Sigmoid colon (tissue), 7 donors: ENCODE results near the gene CSF2RB. TPM values are rescaled to one million over a fixed set of nuclear protein-coding genes. Genes with fewer than 3 reads are reported as not detected.

ENCODE experiments used
- DNase-seq: peaks from one replicate; pipeline ENCODE4 v3.0.0-alpha.2; 2019
- H3K27ac ChIP-seq, 4 donors: fragments of 200-600 bp; sonication (generic); one replicate each; pipeline ENCODE4 v1.5.1; 2016 to 2019; ENCODE audit warnings: mild to moderate bottlenecking in 1 of 4
- H3K27me3 ChIP-seq, 3 donors: fragments of 200-600 bp; sonication (generic); one replicate each; pipeline ENCODE4 v1.5.1; 2019; ENCODE audit warnings: mild to moderate bottlenecking in 1 of 3
- H3K36me3 ChIP-seq, 4 donors: fragments of 200-600 bp; sonication (generic); one replicate each; pipeline ENCODE4 v1.5.1; 2016 to 2019
- H3K4me1 ChIP-seq, 4 donors: fragments of 200-600 bp; sonication (generic); one replicate each; pipeline ENCODE4 v1.5.1; 2017 to 2019
- H3K4me3 ChIP-seq, 4 donors: fragments of 200-600 bp; sonication (generic); one replicate each; pipeline ENCODE4 v1.5.1; 2017 to 2019; ENCODE audit warnings: mild to moderate bottlenecking in 2 of 4, moderate library complexity in 1 of 4
- H3K9me3 ChIP-seq, 4 donors: fragments of 200-600 bp in 3 of 4; sonication (generic) in 3 of 4; one replicate each; pipeline versions ENCODE4 v1.5.1 to v1.6.1; 2013 to 2019
- EP300 ChIP-seq, 4 donors: sonication (generic); formaldehyde crosslinking; IDR thresholded peaks; one replicate each; pipeline ENCODE4 v1.6.1; 2017; ENCODE audit warnings: antibody characterized with exemption in 4 of 4
- POLR2A ChIP-seq, 2 donors: fragments of 450-650 bp; IDR thresholded peaks; one replicate each; pipeline ENCODE4 v1.6.1; 2016; ENCODE audit warnings: antibody characterized with exemption in 2 of 2, mild to moderate bottlenecking in 2 of 2, moderate library complexity in 2 of 2
- POLR2AphosphoS5 ChIP-seq, 4 donors: sonication (generic); formaldehyde crosslinking; IDR thresholded peaks; one replicate each; pipeline ENCODE4 v1.6.1; 2017; ENCODE audit warnings: antibody characterized with exemption in 4 of 4
- WGBS, 2 donors: extraction: QIAGEN DNeasy Blood & Tissue Kit; methylation state at CpG; one replicate each; pipeline ENCODE4 v1.1.7; 2013; 5-methylcytosine and 5-hydroxymethylcytosine counted together
- intact Hi-C: fragments of 100-400 bp; cut with DNase I; formaldehyde crosslinking; loops from one replicate; pipeline ENCODE4 v1.15.1; 2023
- polyA plus RNA-seq, 3 donors: library from polyadenylated mRNA; stranded (reverse); fragments of 200-250 nt; gene quantifications; one replicate each; pipeline ENCODE4 v1.2.3, GENCODE V29; 2013
- total RNA-seq, 4 donors: library from RNA; depleted of rRNA; stranded (reverse); fragments of >200 nt; gene quantifications; one replicate each; pipeline ENCODE4 v1.1.0, GENCODE V29; 2016
- TF ChIP-seq, protein P1 (sequence below), 4 experiments: fragments of 450-650 bp in 3 of 4; fragments of 200-600 bp in 1 of 4; IDR thresholded peaks; one replicate each; pipeline ENCODE4 v1.5.1; 2016 to 2019; ENCODE audit warnings: antibody characterized with exemption in 4 of 4, mild to moderate bottlenecking in 3 of 4, moderate library complexity in 2 of 4
- donor health status: healthy with polysubstance abuse.
- donor health status: Bipolar disorder and iron deficiency.
- donor health status: healthy.

CSF2RB gene
- total and polyA plus RNA-seq, 7 donors, result 0.60 to 11.4 (median 3.7) TPM

DNA sequence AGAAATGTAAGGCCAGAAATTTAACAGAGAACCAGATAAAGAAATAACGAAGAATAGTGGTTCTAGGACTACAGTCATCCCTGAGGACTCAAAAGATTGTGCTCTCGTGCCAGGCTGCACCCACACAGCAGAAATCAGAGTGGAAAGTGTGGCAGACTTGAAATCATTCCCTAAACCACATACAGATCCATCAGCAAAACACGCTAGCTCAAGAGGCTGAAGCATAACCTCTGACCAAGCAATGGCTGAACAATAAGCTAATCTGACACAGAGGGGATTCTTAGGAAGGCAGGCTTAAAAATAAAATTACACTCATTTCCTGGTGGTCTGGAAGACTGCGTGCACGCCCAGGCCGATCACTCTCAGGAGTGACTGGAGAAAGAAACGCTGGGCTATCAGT, 33.7 kb upstream of the CSF2RB start:
- Histone ChIP-seq H3K9me3 (peaks cover 0 to 8% (median 0%) of the 10 kb centered on the region in 4 donors), H3K36me3 (no peaks in the 10 kb centered on the region), H3K4me1 (no peaks in the 10 kb centered on the region), H3K27ac (no peak overlapping the region), H3K4me3 (no peak overlapping the region), H3K27me3 (peaks cover 0 to 7% (median 0%) of the 10 kb centered on the region in 3 donors)
- TF ChIP-seq EP300 (IDR thresholded peaks at IDR 0.05) (no peak), POLR2AphosphoS5 (IDR thresholded peaks at IDR 0.05) (no peak), POLR2A (IDR thresholded peaks at IDR 0.05) (no peak)
- TF ChIP-seq, protein P1, sequence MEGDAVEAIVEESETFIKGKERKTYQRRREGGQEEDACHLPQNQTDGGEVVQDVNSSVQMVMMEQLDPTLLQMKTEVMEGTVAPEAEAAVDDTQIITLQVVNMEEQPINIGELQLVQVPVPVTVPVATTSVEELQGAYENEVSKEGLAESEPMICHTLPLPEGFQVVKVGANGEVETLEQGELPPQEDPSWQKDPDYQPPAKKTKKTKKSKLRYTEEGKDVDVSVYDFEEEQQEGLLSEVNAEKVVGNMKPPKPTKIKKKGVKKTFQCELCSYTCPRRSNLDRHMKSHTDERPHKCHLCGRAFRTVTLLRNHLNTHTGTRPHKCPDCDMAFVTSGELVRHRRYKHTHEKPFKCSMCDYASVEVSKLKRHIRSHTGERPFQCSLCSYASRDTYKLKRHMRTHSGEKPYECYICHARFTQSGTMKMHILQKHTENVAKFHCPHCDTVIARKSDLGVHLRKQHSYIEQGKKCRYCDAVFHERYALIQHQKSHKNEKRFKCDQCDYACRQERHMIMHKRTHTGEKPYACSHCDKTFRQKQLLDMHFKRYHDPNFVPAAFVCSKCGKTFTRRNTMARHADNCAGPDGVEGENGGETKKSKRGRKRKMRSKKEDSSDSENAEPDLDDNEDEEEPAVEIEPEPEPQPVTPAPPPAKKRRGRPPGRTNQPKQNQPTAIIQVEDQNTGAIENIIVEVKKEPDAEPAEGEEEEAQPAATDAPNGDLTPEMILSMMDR (IDR thresholded peaks at IDR 0.05), result no peak
- intact Hi-C loops, result no loop called here
- WGBS, 2 donors, result 79 to 90% methylated on average over 7 of the region's 7 CpGs
- no peak for DNase-seq

DNA sequence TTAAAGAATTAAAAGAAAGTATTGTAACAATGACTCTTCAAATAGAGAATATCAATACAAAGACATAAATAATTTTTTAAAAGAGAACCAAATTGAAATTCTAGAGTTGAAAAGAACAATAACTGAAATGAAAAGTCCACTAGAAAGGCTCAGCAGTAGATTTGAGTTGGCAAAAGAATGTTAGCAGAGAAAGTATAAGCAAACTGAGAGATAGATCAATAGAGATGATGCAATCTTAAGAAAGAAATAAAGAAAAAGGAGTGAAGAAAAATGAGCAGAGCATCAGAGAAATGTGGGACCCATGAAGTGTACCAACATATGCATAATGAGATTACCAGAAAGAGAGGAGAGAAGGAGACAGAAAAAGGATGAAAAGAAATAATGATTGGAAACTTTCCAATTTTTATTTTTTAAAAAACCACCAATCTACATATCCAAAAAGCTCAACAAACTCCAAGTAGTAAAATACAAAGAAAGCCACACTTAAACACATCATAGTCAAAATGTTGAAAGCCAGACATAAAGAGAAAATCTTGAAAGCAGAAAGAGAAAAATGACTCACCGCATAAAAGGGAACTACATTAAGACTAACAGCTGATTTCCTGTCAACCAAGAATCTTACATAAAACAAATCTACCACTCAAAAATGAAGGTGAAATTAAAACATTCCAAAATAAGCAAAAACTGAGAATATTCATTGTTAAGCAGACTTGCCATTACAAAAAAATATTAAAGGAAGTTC, 31.8 kb upstream of the CSF2RB start:
- no peak for DNase-seq
- no peaks in the 10 kb centered on the region for H3K36me3 ChIP-seq
- H3K9me3 ChIP-seq, result peaks cover 0 to 8% (median 0%) of the 10 kb centered on the region in 4 donors
- TF ChIP-seq POLR2AphosphoS5 (IDR thresholded peaks at IDR 0.05), result no peak
- no peak for TF ChIP-seq EP300 (IDR thresholded peaks at IDR 0.05)
- TF ChIP-seq, protein P1 (IDR thresholded peaks at IDR 0.05), result no peak
- TF ChIP-seq POLR2A (IDR thresholded peaks at IDR 0.05), result no peak
- WGBS, 2 donors, result 53 to 82% methylated on average over 1 of the region's 1 CpG
- no peak overlapping the region for H3K4me3 ChIP-seq
- H3K27ac ChIP-seq, result no peak overlapping the region
- intact Hi-C loops, result no loop called here
- peaks cover 0 to 7% (median 0%) of the 10 kb centered on the region in 3 donors for H3K27me3 ChIP-seq
- H3K4me1 ChIP-seq, result no peaks in the 10 kb centered on the region

DNA sequence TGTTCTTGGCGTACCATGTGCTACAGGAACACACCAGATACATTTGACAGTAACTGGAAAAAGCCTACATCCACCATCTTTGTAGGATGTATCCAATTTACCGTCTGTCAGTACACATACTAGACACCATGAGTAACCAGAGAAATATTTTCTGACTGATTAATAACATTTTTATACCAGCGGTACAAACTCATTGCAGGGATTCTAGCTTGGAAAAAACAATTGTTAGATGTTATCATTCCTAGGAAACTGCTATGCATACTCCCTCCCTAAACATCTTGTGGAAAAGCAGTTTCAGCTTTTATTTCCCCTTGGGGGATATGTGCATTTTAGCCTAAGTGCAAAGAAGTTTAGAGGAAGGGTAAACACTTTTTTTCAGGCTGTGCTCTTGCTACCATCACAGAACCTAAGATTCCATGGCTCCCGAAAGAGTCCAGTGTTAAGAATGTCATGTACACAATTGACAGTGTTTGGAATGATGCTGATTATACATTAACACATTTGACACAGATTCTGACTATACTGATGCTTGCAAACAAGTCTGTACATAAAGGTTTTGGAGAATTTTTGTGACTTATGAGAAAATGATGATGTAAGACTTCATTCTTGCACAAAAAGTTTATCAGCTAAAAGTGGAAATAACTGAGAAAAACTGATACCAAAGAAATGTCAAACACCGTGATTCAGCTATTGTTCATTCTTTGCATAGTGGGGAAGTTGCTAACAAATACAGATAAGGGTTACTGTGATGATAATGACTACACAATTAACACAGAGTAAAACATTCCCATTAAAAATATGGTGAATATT, 28.9 kb upstream of the CSF2RB start:
- no peaks in the 10 kb centered on the region for H3K36me3 ChIP-seq
- H3K27me3 ChIP-seq, result no peaks in the 10 kb centered on the region
- H3K4me3 ChIP-seq, result no peak overlapping the region
- H3K9me3 ChIP-seq, result peaks cover 0 to 8% (median 0%) of the 10 kb centered on the region in 4 donors
- no peak for DNase-seq
- no peak overlapping the region for H3K27ac ChIP-seq
- H3K4me1 ChIP-seq, result no peaks in the 10 kb centered on the region
- TF ChIP-seq POLR2A (IDR thresholded peaks at IDR 0.05), result no peak
- TF ChIP-seq, protein P1 (IDR thresholded peaks at IDR 0.05), result no peak
- no peak for TF ChIP-seq POLR2AphosphoS5 (IDR thresholded peaks at IDR 0.05)
- no peak for TF ChIP-seq EP300 (IDR thresholded peaks at IDR 0.05)
- intact Hi-C loops, result no loop called here
- 62 to 76% methylated on average over 5 of the region's 5 CpGs for WGBS, 2 donors

DNA sequence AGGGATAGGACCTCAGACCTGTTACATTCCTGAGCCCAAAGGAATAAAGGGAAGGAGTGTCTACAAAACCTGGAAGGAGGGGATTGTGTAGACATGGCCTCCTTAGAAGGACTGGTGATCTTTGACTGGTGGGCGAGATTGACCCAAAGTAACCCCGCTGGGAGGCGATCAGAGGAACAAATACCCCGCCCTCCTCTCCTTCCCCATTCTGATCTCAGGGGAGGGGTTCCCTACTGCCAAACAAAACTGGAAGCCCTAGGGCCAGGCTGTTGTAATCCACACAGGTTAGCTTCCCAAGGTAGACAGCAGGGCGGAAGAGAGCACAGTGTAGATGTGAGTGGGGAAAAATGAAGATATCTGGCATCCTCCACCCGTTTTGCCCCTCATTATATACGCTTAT, 28.0 kb upstream of the CSF2RB start:
- Histone ChIP-seq H3K27me3 (no peaks in the 10 kb centered on the region), H3K4me1 (no peaks in the 10 kb centered on the region), H3K9me3 (peaks cover 0 to 8% (median 0%) of the 10 kb centered on the region in 4 donors), H3K4me3 (no peak overlapping the region), H3K36me3 (no peaks in the 10 kb centered on the region), H3K27ac (no peak overlapping the region)
- 43 to 75% methylated on average over 7 of the region's 7 CpGs for WGBS, 2 donors
- DNase-seq, result no peak
- intact Hi-C loops, result no loop called here
- TF ChIP-seq, protein P1 (IDR thresholded peaks at IDR 0.05), result no peak
- TF ChIP-seq POLR2A (IDR thresholded peaks at IDR 0.05), result no peak
- TF ChIP-seq POLR2AphosphoS5 (IDR thresholded peaks at IDR 0.05), result no peak
- no peak for TF ChIP-seq EP300 (IDR thresholded peaks at IDR 0.05)
